NCI-H128 (cell line): ENCODE results near the gene PFKP.
"Not testable (repeated sequence)": the region's sequence is repeated elsewhere in the genome, so short reads cannot be mapped to it uniquely, and the experiment has no call there.

ENCODE experiments used
- DNase-seq: peaks from one replicate; lab custom pipeline; 2025; ENCODE audit not compliant: unreplicated experiment; lab: John Stamatoyannopoulos, UW

Gene PFKP

GRCh38 chr10:3150366-3150765, 83.0 kb downstream of the PFKP start:
- no peak for DNase-seq

DNA sequence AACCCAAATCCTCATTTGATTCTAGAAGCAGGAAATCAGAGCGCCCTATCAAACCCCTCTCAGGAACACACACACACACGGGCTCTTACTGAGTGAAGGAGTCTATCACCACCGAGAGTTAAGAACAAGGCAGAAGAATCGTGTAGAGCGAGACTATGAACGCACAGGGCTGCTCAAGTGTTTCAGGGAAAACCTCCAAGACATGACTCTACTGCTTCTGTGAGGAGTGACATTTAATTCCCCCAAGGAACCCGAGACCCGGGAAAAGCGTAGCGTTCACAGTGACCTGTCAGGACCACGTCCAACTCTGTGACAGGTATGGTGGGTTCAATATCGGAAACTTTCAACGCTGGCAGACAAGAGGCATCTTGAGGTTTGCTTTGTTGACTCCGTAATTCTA, 83.6 kb downstream of the PFKP start:
- DNase-seq, result no peak

DNA sequence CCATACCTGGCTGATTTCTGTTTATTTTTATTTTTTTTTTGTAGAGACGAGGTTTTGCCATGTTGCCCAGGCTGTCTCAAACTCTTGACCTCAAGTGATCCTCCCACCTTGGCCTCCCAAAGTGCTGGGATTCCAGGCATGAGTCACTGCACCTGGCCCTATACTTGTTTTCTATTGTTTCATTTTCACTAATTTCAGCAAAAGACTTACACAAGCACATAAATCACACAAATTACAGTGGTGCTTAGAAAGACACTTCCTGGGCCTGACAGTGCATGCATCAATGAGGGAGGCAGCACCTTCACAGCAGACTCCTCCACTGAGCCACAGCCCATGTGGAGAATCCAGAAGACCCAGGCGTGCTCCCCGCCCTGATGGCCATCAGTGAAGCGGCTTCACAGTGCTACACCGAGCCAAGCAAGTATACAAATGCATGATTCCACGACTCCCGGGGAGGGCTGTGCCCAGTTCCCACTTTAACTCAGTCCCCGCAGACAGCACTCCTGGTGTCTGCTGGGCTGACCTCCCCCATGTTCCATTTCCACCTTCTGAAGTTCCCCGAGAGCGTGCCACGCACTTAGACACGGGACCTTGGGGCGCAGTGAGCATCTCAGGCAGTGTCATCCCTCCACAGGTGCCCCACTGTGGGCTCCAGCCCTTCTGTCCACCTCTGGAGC, 84.7 kb downstream of the PFKP start:
- no peak for DNase-seq

DNA sequence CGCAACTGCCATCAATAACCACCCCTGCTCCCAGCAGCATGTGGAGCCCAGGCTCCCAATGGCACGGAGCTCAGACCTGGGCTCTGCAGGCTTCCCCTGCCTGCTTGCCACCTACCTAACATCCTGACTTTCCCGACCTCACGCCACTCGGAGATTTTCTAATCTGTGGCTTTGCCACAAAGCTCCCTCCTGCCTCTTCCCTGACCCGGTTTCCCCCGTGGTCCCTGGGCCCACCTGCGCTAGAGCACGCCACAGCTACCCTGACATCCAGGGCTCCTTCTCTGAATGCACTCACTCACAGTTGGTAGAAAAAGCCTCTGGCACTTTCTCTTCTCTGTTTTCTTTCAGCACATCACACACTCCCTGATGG, 85.2 kb downstream of the PFKP start:
- no peak for DNase-seq

DNA sequence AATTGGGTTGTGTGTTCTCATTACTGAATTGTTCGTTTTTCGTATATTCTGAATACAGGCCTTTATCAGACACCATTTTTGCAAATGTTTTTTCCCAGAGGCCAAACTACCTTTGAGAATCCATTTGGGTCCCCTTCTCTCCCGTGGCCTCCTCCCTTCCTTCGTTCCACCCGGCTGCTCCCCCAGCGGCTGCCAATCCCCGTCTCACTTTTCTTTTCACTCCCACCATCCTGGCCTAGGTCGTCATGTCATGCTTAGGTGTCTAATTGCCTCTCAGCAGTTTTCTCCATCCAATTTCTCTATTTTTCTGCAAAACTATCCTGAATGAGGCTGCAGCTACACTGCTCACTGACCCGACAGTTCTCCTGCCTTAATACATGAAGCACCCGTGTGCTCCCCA, 87.3 kb downstream of the PFKP start:
- DNase-seq, result no peak

- no peak for DNase-seq
These were observed 91.8 kb downstream of the PFKP start for GRCh38 chr10:3159152-3159551.

GRCh38 chr10:3162533-3162932, 95.2 kb downstream of the PFKP start:
- DNase-seq, result no peak

DNA sequence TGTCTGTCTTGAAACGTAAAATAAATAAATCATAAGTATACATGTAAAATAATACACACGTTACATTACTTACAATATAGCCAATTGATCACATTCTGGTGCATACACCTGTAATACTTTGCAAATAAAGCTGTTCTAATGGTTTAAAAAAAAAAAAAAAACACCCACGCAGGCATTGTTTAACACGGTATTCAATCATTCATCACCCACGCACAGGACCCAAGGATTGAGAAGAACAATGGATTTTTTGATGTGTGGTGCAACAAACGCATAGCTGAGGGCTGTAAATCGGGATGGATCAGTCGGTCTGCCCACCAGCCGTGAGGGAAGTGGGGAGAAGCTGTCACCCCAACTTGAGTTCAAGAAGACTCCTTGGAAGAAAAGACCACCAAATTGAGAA, 96.5 kb downstream of the PFKP start:
- no peak for DNase-seq

- DNase-seq, result no peak
These were observed 97.8 kb downstream of the PFKP start for GRCh38 chr10:3165196-3165595.

- no peak for DNase-seq
These were observed 99.3 kb downstream of the PFKP start for GRCh38 chr10:3166496-3167290.

DNA sequence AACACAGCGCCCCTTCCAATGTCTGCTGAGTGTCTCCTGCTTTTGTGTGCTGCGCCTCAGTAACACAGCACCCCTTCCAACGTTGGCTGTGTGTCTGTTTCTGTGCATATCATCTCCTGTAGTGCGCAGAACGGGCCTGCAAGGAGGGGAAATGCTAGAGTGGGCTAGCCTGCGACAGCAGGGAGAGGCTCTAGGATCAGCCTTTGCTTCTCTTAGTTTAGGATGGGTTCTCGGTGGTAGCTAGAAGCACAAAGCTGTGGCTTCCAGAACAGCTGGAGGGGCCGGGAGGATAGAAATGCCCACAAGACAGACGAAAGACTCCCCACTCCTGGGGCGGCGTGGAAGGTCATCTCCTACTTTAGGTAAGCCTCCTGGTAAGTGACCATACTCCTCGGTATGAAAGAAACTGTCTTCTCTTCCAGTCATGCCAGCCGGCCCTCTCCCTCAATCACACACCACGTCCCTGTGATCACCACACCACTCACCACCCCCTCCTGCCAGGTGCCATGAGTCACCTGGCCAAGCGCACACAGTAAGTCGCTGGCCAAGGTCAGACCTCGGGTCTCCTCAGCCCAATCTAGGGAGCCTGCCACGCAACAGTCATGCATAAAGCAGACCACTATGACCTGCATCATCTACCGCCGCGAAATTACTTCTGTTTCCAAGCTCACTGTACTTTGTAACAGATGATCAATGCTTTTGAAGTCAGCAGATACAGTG, 100.4 kb downstream of the PFKP start:
- DNase-seq, result no peak

DNA sequence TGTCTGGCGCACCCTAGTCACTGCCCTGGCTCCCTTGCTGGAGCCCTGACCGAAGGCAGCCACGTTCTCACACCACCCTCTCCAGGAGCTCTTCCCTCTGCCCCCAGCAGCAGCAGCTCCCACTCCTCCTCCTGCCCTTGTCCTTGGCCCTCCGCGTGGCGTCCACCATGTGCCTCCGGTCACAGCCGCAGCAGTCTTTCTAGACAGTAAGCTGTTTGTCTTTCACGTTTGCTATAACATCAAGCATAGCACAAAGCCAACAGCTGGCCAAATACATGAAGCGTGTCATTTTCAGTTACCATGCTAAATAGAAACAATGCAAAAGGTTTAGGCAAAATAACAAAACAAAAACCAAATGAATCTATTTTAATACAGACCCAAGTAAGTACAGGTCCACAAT, 101.9 kb downstream of the PFKP start:
- no peak for DNase-seq

DNA sequence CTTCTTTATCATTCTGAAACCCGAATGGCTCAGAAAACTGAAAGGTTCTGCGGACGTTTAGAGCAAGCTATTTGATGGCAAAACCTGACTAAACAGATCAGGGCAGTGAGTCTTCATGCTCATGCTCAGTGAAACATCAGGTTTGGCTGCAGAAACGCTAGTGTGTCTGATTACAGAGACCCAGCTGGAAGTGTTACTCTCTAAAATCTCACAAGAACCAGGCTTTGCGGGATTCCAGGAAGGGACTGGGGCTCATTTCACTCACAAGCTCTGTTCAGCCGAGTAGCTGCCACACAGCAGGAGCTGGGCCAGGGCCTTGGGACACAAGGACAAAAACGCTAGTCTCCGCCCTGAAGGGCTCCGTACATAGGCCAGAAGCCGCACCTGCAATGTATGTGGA, 102.3 kb downstream of the PFKP start:
- no peak for DNase-seq

- not testable (repeated sequence) for DNase-seq
These were observed 104.1 kb downstream of the PFKP start for GRCh38 chr10:3171488-3171887.

DNA sequence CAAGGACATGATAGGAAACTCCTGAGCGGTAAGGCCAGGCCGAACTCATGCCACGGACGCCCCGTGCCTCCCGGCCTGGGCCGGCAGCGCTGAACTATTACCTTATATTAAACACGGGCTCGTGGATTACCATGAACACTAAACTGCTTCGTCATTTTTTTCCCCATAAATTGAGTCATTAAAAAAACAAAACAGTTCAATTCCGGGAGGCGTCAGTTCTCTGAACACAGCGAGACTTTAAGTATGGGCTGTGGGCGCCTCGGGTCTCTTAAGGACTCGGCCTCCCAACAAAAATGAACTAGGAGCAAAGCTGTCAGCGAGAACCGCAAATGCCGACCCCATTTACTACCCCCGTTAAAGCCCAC, 104.7 kb downstream of the PFKP start:
- no peak for DNase-seq

- peak; percentile 87 for DNase-seq
These were observed 105.3 kb downstream of the PFKP start, which contains the start of gene PITRM1 for GRCh38 chr10:3172446-3173170. Gene PITRM1 (minus strand): TSS chr10:3172782. CDS start chr10:3172772, 10 bp downstream.

DNA sequence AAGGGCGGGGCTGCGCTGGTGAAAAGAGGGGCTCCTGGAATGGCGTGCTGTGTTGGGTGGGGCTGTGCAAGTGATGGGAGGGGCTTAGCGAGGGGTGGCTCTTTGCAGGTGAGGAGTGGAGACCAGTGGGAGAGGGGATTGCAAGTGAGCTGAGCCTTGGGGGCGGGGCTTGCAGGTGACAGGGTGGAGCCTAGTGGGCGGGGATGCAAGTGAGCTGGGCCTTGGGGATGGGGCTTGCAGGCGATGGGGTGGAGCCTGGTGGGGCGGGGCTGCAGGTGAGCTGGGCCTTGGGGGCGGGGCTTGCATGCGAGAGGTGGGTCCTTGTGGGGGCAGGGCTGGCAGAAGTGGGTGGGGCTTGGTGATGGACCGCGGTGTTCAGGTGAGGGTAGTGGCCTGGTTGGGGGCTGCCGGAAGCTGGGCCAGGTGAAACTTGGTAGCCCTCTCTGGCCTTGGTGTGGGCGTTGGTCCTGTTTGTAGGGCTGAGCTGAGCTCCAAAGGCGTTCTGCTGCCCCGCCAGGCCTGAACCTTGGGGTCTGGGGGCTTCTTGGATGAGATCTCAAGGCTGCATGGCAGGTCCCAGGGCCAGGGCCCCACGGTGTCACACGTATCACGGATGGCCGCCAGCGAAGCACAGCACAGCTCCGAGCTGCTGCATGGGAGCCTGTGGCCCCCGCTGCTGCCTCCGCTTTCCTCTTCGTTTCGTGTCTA, 106.0 kb downstream of the PFKP start:
- peak; percentile 68 for DNase-seq

DNA sequence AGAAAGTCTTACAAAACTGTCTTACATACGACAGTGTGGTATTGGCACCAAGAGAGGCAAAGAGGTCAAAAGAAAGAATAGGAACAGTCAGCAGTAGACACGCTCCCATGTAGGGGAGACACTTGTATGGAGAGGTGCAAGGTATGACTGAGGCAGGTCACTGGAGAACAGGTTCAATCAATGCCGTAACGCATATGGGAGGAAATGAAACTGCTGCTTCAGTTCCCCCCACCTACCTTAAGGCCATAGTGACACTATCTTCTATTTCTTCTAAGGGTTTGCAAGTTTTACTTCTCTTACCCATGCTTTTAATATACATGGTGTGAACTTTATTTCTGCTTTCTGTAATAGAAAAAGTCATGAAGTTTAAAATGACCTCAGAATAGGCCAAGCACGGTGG, 110.7 kb downstream of the PFKP start:
- DNase-seq, result no peak

- no peak for DNase-seq
These were observed 111.8 kb downstream of the PFKP start for GRCh38 chr10:3179174-3179573.

DNA sequence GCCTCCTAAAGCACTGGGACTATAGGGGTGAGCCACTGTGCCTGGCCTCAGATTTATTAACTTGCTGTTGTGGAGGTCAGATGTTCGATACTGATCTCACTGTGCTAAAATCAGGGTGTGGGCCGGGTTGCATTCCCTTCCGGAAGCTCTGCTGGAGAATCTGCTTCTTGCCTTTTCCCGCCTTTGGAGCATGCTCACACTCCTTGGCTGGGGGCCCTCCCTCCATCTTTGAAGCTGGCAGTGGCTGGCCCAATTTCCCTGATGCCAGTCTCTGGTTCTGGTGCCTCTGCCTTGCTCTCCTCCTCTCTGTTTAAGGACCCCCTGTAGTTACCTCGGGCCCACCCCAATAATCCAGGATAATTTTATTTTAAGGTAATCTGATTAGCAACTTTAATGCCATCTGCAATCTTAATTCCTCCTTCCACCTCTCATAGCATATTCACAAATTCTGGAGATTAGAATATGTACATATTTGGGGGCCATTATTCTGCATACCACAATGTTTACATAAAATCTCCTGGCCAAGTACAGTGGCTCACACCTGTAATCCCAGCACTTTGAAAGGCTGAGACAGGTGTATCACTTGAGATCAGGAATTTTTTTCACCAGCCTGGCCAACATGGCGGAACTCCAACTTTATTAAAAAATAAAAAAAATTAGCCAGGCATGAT, 113.1 kb downstream of the PFKP start:
- DNase-seq, result no peak
